CD4-positive, alpha-beta T cell (primary cell): ENCODE data around the gene SNUPN. TPM values are rescaled to one million over a fixed set of nuclear protein-coding genes. Genes with fewer than 3 reads are reported as not detected.

Experiments
- ATAC-seq: fragments of 200-7000 bp; cut with Tn5 transposase; one replicate; pipeline ENCODE4 v1.10.0; 2022; ENCODE audit warnings: mild to moderate bottlenecking; ENCODE audit not compliant: poor library complexity
- CTCF ChIA-PET: fragments of 350-600 bp; sonication (Branson Sonifier 250); formaldehyde crosslinking; loops from one replicate; lab custom pipeline; 2021; ENCODE audit warnings: antibody characterized with exemption, inconsistent platforms; lab: Charles Lee
- POLR2A ChIA-PET: fragments of 350-600 bp; sonication (Branson Sonifier 250); formaldehyde crosslinking; loops from one replicate; lab custom pipeline; 2021; ENCODE audit warnings: antibody characterized with exemption, inconsistent platforms; lab: Charles Lee
- DNase-seq, 14 experiments: peaks; one replicate each; pipeline ENCODE4 v3.0.0-alpha.2; 2013 to 2020; ENCODE audit warnings: mixed read lengths in 2 of 14
- H3K27ac ChIP-seq, 2 donors: one replicate each; pipeline versions ENCODE4 v1.5.1 to v1.7.0; 2013; ENCODE audit warnings: low read length in 2 of 2, low read depth in 1 of 2, mild to moderate bottlenecking in 1 of 2
- H3K27me3 ChIP-seq, 2 experiments: 1 replicate in 1 of 2; 2 replicates in 1 of 2; pipeline versions ENCODE4 v1.6.1 to v1.7.0; 2013; ENCODE audit warnings: low read length in 2 of 2, control low read depth in 1 of 2, mild to moderate bottlenecking in 1 of 2, moderate library complexity in 1 of 2; ENCODE audit not compliant: insufficient read depth in 2 of 2, control insufficient read depth in 1 of 2
- H3K36me3 ChIP-seq: one replicate; pipeline ENCODE4 v1.6.1; 2013; ENCODE audit warnings: low read length, control low read depth; ENCODE audit not compliant: insufficient read depth
- H3K4me1 ChIP-seq: one replicate; pipeline ENCODE4 v1.6.1; 2013; ENCODE audit warnings: low read length, control low read depth; ENCODE audit not compliant: insufficient read depth
- H3K4me3 ChIP-seq: one replicate; pipeline ENCODE4 v1.5.1; 2013; ENCODE audit warnings: mild to moderate bottlenecking, low read length, moderate library complexity
- H3K9me3 ChIP-seq, 2 experiments: 1 replicate in 1 of 2; 2 replicates in 1 of 2; pipeline versions ENCODE4 v1.6.1 to v1.7.0; 2013; ENCODE audit warnings: low read length in 2 of 2, mild to moderate bottlenecking in 2 of 2, control low read depth in 1 of 2, moderate library complexity in 1 of 2; ENCODE audit not compliant: control insufficient read depth in 1 of 2, insufficient read depth in 1 of 2
- H3K27ac Mint-ChIP-seq: one replicate; pipeline ENCODE4 v1.8.0; 2020; ENCODE audit warnings: mixed read lengths
- H3K27me3 Mint-ChIP-seq: one replicate; pipeline ENCODE4 v1.8.0; 2021; ENCODE audit warnings: mixed read lengths
- H3K36me3 Mint-ChIP-seq: one replicate; pipeline ENCODE4 v1.8.0; 2021; ENCODE audit warnings: low read depth, mixed read lengths
- H3K4me1 Mint-ChIP-seq: one replicate; pipeline ENCODE4 v1.8.0; 2021; ENCODE audit warnings: low read depth, mixed read lengths
- H3K4me3 Mint-ChIP-seq: one replicate; pipeline ENCODE4 v1.8.0; 2020; ENCODE audit warnings: mild to moderate bottlenecking, mixed read lengths
- H3K9me3 Mint-ChIP-seq: one replicate; pipeline ENCODE4 v1.8.0; 2020; ENCODE audit warnings: mixed read lengths
- intact Hi-C, 2 experiments: fragments of 100-400 bp; cut with DNase I in 1 of 2; cut with micrococcal nuclease in 1 of 2; formaldehyde crosslinking; loops; one replicate each; pipeline versions ENCODE4 v1.15.1 to v1.9.0; 2023 to 2025; cut with DNase I, micrococcal nuclease
- total RNA-seq, 174 experiments: library from RNA in 2 of 174; stranded (reverse) in 2 of 174; gene quantifications; one replicate each; pipeline ENCODE4 v1.2.3 and lab custom pipeline; 2021 to 2026
- TF ChIP-seq, protein P1 (sequence below): fragments of 200-600 bp; IDR thresholded peaks from one replicate; pipeline ENCODE4 v1.8.0; 2022; ENCODE audit warnings: antibody characterized with exemption, mild to moderate bottlenecking

The SNUPN gene
- total RNA-seq, 2 experiments from 2014 or later, result 10.0 to 11.6 TPM

DNA sequence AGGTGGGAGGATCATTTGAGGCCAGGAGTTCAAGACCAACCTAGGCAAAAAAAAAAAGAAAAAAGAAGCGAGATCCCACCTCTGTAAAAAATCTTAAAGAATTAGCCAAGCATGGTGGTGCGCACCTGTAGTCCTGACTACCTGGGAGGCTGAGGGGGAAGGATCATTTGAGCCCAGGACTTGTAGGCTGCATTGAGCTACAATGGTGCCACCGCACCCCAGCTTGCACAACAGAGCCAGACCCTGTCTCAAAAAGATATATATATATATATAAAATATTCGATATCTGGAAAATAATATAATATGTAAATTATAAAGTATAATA, 15.6 kb upstream of the SNUPN start:
- ATAC-seq (no peak), DNase-seq (no peak)
- peak overlapping the region; percentile 92 for H3K27ac ChIP-seq
- no peak overlapping the region for H3K4me3 ChIP-seq
- H3K36me3 Mint-ChIP-seq, result peaks cover 35% of the 10 kb centered on the region
- peaks cover 35% of the 10 kb centered on the region for H3K4me1 Mint-ChIP-seq
- TF ChIP-seq, protein P1, sequence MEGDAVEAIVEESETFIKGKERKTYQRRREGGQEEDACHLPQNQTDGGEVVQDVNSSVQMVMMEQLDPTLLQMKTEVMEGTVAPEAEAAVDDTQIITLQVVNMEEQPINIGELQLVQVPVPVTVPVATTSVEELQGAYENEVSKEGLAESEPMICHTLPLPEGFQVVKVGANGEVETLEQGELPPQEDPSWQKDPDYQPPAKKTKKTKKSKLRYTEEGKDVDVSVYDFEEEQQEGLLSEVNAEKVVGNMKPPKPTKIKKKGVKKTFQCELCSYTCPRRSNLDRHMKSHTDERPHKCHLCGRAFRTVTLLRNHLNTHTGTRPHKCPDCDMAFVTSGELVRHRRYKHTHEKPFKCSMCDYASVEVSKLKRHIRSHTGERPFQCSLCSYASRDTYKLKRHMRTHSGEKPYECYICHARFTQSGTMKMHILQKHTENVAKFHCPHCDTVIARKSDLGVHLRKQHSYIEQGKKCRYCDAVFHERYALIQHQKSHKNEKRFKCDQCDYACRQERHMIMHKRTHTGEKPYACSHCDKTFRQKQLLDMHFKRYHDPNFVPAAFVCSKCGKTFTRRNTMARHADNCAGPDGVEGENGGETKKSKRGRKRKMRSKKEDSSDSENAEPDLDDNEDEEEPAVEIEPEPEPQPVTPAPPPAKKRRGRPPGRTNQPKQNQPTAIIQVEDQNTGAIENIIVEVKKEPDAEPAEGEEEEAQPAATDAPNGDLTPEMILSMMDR, result no peak
- intact Hi-C loops, result loop anchor here (1.0 to 10.0 kb wide), 7 partner anchors 62 to 1096 kb away; partner anchors contain the start of genes PTPN9 (in 2 of the 2), ARID3B (in 1 of the 2), CLK3 (in 1 of the 2) and PPCDC (in 1 of the 2)
- peaks cover 53% of the 10 kb centered on the region for H3K4me1 ChIP-seq
- no peaks in the 10 kb centered on the region for H3K27me3 ChIP-seq
- peak overlapping the region; percentile 85 for H3K27ac Mint-ChIP-seq
- H3K4me3 Mint-ChIP-seq, result peak overlapping the region; percentile 89
- H3K27me3 Mint-ChIP-seq, result no peaks in the 10 kb centered on the region
- H3K9me3 Mint-ChIP-seq, result no peaks in the 10 kb centered on the region
- peaks cover 16% of the 10 kb centered on the region for H3K36me3 ChIP-seq
- ChIA-PET POLR2A (interaction anchor here (1.0 to 6.3 kb wide), 14 partner anchors 15 to 618 kb away, joined by 4 to 294 read pairs (median 14); partner anchors contain the start of genes MAN2C1, NEIL1, PPCDC and PTPN9), CTCF (interaction anchor here (0.8 to 3.5 kb wide), 15 partner anchors 13 to 274 kb away, joined by 3 to 30 read pairs (median 5); partner anchors contain the start of genes MAN2C1, PTPN9 and SNUPN)
- no peaks in the 10 kb centered on the region for H3K9me3 ChIP-seq

DNA sequence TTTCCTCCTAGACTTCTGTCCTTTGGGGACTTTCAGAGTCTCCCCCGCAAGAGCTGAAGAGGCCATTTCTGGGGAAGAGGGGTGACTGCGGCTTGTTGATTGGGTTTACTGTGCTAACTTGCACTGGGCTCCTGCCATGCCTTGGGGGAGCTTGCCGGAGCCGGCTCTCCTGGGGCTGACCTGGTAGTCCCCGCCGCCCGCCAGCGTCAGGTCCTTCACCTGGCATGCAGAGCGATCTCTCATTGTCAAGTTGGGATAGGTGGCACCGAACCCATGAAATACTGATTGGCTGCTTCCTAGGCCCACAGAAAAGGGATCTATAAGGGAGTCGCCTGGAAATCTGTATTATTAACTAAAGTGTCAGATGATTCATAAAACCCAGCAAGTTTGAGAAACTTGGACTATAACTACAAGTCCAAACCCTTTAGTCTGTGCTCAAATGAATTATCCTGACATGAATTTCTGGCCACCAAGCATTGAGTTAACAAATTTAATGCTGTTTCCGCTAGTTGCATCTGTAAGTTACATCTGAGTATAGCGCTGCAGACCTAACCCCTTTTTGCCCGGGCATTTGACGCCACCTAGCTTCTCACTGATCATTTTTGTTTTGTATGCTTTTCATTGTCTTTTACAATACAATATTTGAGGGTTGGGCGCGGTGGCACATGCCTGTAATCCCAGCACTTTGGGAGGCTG, 15.1 kb upstream of the SNUPN start:
- no peaks in the 10 kb centered on the region for H3K9me3 ChIP-seq
- H3K27ac Mint-ChIP-seq, result peak overlapping the region; percentile 85
- H3K4me1 Mint-ChIP-seq, result peaks cover 35% of the 10 kb centered on the region
- ChIA-PET CTCF (interaction anchor here (0.8 to 3.5 kb wide), 15 partner anchors 14 to 273 kb away, joined by 3 to 30 read pairs (median 5); partner anchors contain the start of genes MAN2C1, PTPN9 and SNUPN), POLR2A (interaction anchor here (0.5 to 6.3 kb wide), 36 partner anchors 9 to 1025 kb away, joined by 3 to 294 read pairs (median 5); partner anchors contain the start of genes CLK3, COMMD4, MAN2C1 and NEIL1)
- peaks cover 35% of the 10 kb centered on the region for H3K36me3 Mint-ChIP-seq
- H3K4me3 Mint-ChIP-seq, result peak overlapping the region; percentile 89
- TF ChIP-seq, protein P1, result peak; percentile 65
- H3K27ac ChIP-seq, result peak overlapping the region; percentile 92
- DNase-seq, result peak; percentile 24 to 83 (median 50)
- peaks cover 16% of the 10 kb centered on the region for H3K36me3 ChIP-seq
- peaks cover 56% of the 10 kb centered on the region for H3K4me1 ChIP-seq
- ATAC-seq, result peak; percentile 36
- no peaks in the 10 kb centered on the region for H3K27me3 Mint-ChIP-seq
- intact Hi-C loops, result loop anchor here (1.0 to 10.0 kb wide), 12 partner anchors 15 to 1096 kb away; partner anchors contain the start of genes PTPN9 (in 2 of the 2), SNUPN (in 2 of the 2), ARID3B (in 1 of the 2) and CLK3 (in 1 of the 2)
- no peaks in the 10 kb centered on the region for H3K9me3 Mint-ChIP-seq
- no peaks in the 10 kb centered on the region for H3K27me3 ChIP-seq
- peak overlapping the region; percentile 95 for H3K4me3 ChIP-seq

DNA sequence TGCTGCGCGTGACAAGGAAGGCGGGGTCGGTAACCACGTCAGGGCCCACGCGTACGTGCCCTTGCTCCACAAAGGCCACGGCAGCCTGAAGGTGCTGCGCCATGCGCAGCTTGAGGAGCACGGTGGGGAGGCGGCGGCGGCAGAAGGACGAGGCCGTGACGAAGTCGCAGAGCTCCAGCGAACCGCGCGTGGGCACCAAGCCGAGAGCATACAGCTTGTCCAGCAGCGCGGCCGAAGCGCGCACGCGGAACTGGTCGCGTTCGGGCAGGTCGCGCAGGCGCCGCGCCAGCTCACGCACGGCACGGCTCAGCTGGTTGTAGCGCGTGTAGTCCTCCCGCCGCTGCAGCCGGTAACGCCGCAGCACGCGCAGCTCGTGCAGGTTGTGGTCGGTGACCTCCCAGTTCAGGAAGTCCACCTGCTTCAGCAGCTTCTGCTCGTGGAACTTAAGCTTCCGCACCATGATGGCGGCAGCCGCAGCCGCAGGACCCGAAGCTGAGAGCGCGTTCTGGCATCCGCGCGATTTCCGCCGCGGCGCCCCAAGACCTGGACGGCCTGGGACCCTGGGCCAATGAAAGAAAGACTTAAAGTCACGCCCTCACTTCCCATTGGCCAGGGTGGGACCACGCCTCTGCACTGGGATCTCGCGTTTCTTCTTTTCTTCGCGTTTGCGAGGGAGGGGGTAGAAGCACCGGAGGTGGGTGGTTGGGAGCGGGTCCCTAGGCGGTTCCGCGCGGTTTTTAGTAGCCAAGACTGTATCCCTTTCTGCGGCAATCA, 14.4 kb upstream of the SNUPN start, which contains the start of gene IMP3:
IMP3 (minus strand) TSS at position 516 of the 774 bp plus-strand sequence; CDS start at position 460, 56 bp downstream.
- H3K4me3 Mint-ChIP-seq, result peak within 1 kb of the TSS; percentile 89
- H3K27me3 ChIP-seq, result no peaks in the 10 kb centered on the region
- CTCF ChIA-PET, result interaction anchor here (1.9 to 3.5 kb wide), 7 partner anchors 14 to 272 kb away, joined by 7 to 30 read pairs (median 15); partner anchors contain the start of genes MAN2C1, PTPN9 and SNUPN
- peak within 1 kb of the TSS; percentile 95 for H3K4me3 ChIP-seq
- H3K27ac Mint-ChIP-seq, result peak within 1 kb of the TSS; percentile 85
- TF ChIP-seq, protein P1, result no peak
- H3K27me3 Mint-ChIP-seq, result no peaks in the 10 kb centered on the region
- DNase-seq (peak; percentile 84 to 97 (median 90)), ATAC-seq (peak; percentile 90)
- H3K4me1 Mint-ChIP-seq, result peaks cover 35% of the 10 kb centered on the region
- POLR2A ChIA-PET, result interaction anchor here (0.5 to 6.3 kb wide), 42 partner anchors 9 to 1356 kb away, joined by 3 to 294 read pairs (median 4); partner anchors contain the start of genes C15orf39, CLK3, COMMD4 and FBXO22
- intact Hi-C loops, result loop anchor here (1.0 to 10.0 kb wide), 13 partner anchors 15 to 1095 kb away; partner anchors contain the start of genes PTPN9 (in 2 of the 2), SNUPN (in 2 of the 2), ARID3B (in 1 of the 2) and CLK3 (in 1 of the 2)
- peak within 1 kb of the TSS; percentile 92 for H3K27ac ChIP-seq
- H3K4me1 ChIP-seq, result peaks cover 56% of the 10 kb centered on the region
- peaks cover 35% of the 10 kb centered on the region for H3K36me3 Mint-ChIP-seq
- H3K36me3 ChIP-seq, result peaks cover 16% of the 10 kb centered on the region
- H3K9me3 ChIP-seq, result no peaks in the 10 kb centered on the region
- H3K9me3 Mint-ChIP-seq, result no peaks in the 10 kb centered on the region
